Neural progenitor cell (in vitro differentiated cells): ENCODE results near the gene COPS7B. TPM values are rescaled to one million over a fixed set of nuclear protein-coding genes. Genes with fewer than 3 reads are reported as not detected.
"Not testable (repeated sequence)": the region's sequence is repeated elsewhere in the genome, so short reads cannot be mapped to it uniquely, and the experiment has no call there.

Experiments
- DNase-seq: peaks from one replicate; pipeline ENCODE4 v3.0.0-alpha.2; 2016; ENCODE audit warnings: low spot score
- H2AFZ ChIP-seq: fragments of 200-600 bp; sonication (generic); replicated peaks from 2 replicates; pipeline ENCODE4 v1.6.1; 2016; ENCODE audit warnings: antibody characterized with exemption
- H3F3A ChIP-seq: fragments of 200-600 bp; sonication (generic); 2 replicates; pipeline ENCODE4 v1.6.1; 2016; ENCODE audit warnings: antibody characterized with exemption, low read depth
- H3K27ac ChIP-seq: fragments of 200-600 bp; sonication (generic); 2 replicates; pipeline ENCODE4 v1.5.1; 2016; ENCODE audit warnings: mild to moderate bottlenecking
- H3K27me3 ChIP-seq: fragments of 200-600 bp; sonication (generic); 2 replicates; pipeline ENCODE4 v1.6.1; 2016; ENCODE audit warnings: mild to moderate bottlenecking, moderate library complexity
- H3K36me3 ChIP-seq: fragments of 200-600 bp; sonication (generic); 2 replicates; pipeline ENCODE4 v1.5.1; 2016
- H3K4me1 ChIP-seq: fragments of 200-600 bp; sonication (generic); 2 replicates; pipeline ENCODE4 v1.6.1; 2016; ENCODE audit warnings: mixed run types
- H3K4me2 ChIP-seq: fragments of 200-600 bp; sonication (generic); 2 replicates; pipeline ENCODE4 v1.6.1; 2016
- H3K4me3 ChIP-seq: fragments of 200-600 bp; sonication (generic); 2 replicates; pipeline ENCODE4 v1.5.1; 2016
- H3K79me2 ChIP-seq: fragments of 200-600 bp; sonication (generic); 2 replicates; pipeline ENCODE4 v1.6.1; 2016; ENCODE audit warnings: low read depth
- H3K9ac ChIP-seq: fragments of 200-600 bp; sonication (generic); 2 replicates; pipeline ENCODE4 v1.6.1; 2016
- H3K9me3 ChIP-seq: fragments of 200-600 bp; sonication (generic); 2 replicates; pipeline ENCODE4 v1.5.1; 2016; ENCODE audit warnings: low read depth
- H4K20me1 ChIP-seq: fragments of 200-600 bp; sonication (generic); 2 replicates; pipeline ENCODE4 v1.6.1; 2016; ENCODE audit warnings: low read depth
- H3K27ac Mint-ChIP-seq: 3 replicates; pipeline ENCODE4 v1.8.0; 2021; ENCODE audit warnings: mixed read lengths
- H3K27me3 Mint-ChIP-seq: 2 replicates; pipeline ENCODE4 v1.8.0; 2022; ENCODE audit warnings: low read depth, mild to moderate bottlenecking, inconsistent platforms, moderate library complexity, mixed read lengths; ENCODE audit not compliant: insufficient read depth
- H3K36me3 Mint-ChIP-seq: 3 replicates; pipeline ENCODE4 v1.8.0; 2021; ENCODE audit warnings: mixed read lengths
- H3K4me1 Mint-ChIP-seq: 3 replicates; pipeline ENCODE4 v1.8.0; 2021; ENCODE audit warnings: mixed read lengths
- H3K4me3 Mint-ChIP-seq: 3 replicates; pipeline ENCODE4 v1.8.0; 2021; ENCODE audit warnings: mild to moderate bottlenecking, moderate library complexity, mixed read lengths
- H3K9me3 Mint-ChIP-seq: 3 replicates; pipeline ENCODE4 v1.8.0; 2020; ENCODE audit warnings: mixed read lengths
- EZH2 ChIP-seq: fragments of 200-600 bp; sonication (generic); IDR thresholded peaks from 2 replicates; pipeline ENCODE4 v1.6.1; 2017; ENCODE audit warnings: antibody characterized with exemption, mild to moderate bottlenecking, moderate library complexity
- EZH2phosphoT487 ChIP-seq: fragments of 200-600 bp; sonication (generic); IDR thresholded peaks from 2 replicates; pipeline ENCODE4 v1.6.1; 2017; ENCODE audit warnings: antibody characterized with exemption
- total RNA-seq: library from RNA; depleted of rRNA; stranded (reverse); fragments of >200 nt; gene quantifications from 2 replicates; pipeline ENCODE4 v1.2.3, GENCODE V29; 2015; ENCODE audit warnings: low replicate concordance
- TF ChIP-seq, protein P1 (sequence below): fragments of 200-600 bp; sonication (generic); IDR thresholded peaks from 2 replicates; pipeline ENCODE4 v1.5.1; 2017; ENCODE audit warnings: antibody characterized with exemption, mild to moderate bottlenecking

COPS7B gene
- total RNA-seq, 1 donor from 2014 or later, result 63.3 TPM

DNA sequence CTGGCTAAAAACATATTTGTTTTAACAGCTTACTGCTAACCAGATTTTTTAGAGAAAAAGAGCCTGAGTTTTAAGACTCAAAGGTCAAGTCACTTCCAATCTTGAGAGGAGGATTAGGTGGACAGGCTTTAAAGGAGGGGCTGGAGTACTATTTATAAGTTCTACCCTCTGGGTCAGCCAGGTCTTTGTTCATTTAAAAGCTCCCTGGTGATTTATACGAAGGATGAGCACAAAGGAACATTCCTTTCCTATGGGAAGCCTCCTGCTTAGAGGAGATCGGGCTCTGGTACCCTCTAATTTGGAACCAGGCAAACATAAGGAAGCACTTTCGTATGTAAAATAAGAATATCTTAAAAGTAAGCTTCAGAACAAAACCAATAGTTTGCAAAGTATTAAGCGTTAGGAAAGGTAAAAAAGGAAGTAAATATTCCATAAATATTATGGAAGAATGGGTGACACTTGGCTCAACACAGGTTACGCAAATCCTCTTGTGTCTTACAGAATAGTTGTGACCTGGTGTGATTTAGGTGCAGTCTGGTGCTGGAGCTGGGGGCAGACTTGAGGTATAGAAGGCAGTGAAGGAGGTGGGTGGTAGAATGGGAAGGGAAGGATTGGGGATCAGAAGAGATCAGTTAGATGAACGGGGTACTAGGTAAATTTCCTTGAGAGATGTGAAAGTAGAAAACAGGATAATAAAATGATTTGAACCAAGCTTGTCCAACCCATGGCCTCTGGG is 40.8 kb upstream of the COPS7B start:
- peak overlapping the region; percentile 32 for H3K4me3 ChIP-seq
- H3K36me3 Mint-ChIP-seq, result peaks cover 5% of the 10 kb centered on the region
- H4K20me1 ChIP-seq, result peaks cover 3% of the 10 kb centered on the region
- H3K27ac ChIP-seq, result peak overlapping the region; percentile 80
- H3K9ac ChIP-seq, result no peak overlapping the region
- H2AFZ ChIP-seq, result no peak overlapping the region
- no peaks in the 10 kb centered on the region for H3K79me2 ChIP-seq
- no peak for TF ChIP-seq EZH2phosphoT487
- TF ChIP-seq, protein P1, sequence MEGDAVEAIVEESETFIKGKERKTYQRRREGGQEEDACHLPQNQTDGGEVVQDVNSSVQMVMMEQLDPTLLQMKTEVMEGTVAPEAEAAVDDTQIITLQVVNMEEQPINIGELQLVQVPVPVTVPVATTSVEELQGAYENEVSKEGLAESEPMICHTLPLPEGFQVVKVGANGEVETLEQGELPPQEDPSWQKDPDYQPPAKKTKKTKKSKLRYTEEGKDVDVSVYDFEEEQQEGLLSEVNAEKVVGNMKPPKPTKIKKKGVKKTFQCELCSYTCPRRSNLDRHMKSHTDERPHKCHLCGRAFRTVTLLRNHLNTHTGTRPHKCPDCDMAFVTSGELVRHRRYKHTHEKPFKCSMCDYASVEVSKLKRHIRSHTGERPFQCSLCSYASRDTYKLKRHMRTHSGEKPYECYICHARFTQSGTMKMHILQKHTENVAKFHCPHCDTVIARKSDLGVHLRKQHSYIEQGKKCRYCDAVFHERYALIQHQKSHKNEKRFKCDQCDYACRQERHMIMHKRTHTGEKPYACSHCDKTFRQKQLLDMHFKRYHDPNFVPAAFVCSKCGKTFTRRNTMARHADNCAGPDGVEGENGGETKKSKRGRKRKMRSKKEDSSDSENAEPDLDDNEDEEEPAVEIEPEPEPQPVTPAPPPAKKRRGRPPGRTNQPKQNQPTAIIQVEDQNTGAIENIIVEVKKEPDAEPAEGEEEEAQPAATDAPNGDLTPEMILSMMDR, result no peak
- no peak for TF ChIP-seq EZH2
- H3K27me3 ChIP-seq, result no peaks in the 10 kb centered on the region
- peak overlapping the region; percentile 77 for H3K4me2 ChIP-seq
- H3K27me3 Mint-ChIP-seq, result no peaks in the 10 kb centered on the region
- H3K4me1 Mint-ChIP-seq, result peaks cover 48% of the 10 kb centered on the region
- H3F3A ChIP-seq, result peaks cover 46% of the 10 kb centered on the region
- H3K4me1 ChIP-seq, result peaks cover 43% of the 10 kb centered on the region
- peak overlapping the region; percentile 21 for H3K27ac Mint-ChIP-seq
- H3K36me3 ChIP-seq, result no peaks in the 10 kb centered on the region
- peak; percentile 81 for DNase-seq
- H3K9me3 Mint-ChIP-seq, result peaks cover 4% of the 10 kb centered on the region
- peak overlapping the region; percentile 17 for H3K4me3 Mint-ChIP-seq
- H3K9me3 ChIP-seq, result no peaks in the 10 kb centered on the region

DNA sequence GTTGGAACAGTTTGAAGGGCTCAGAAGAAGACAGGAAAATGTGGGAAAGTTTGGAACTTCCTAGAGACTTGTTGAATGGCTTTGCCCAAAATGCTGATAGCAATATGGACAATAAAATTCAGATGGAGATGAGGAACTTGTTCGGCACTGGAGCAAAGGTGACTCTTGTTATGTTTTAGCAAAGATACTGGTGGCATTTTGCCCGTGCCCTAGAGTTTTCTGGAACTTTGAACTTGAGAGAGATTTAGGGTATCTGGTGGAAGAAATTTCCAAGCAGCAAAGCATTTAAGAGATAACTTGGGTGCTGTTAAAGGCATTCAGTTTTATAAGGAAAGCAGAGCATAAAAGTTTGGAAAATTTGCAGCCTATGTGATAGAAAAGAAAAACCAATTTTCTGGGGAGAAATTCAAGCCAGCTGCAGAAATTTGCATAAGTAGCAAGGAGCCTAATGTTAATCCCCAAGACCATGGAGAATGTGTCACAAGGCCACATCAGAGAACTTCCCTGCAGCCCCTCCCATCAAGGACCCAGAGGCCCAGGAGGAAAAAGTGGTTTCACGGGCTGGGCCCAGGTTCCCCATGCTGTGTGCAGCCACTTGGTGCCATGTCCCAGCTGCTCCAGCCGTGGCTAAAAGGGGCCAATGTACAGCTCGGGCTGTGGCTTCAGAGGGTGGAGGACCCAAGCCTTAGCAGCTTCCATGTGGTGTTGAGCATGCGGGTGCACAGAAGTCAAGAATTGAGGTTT is 37.9 kb upstream of the COPS7B start:
- H3K9ac ChIP-seq, H3K36me3 ChIP-seq, H3K4me2 ChIP-seq, DNase-seq, H3K27ac ChIP-seq, H3K36me3 Mint-ChIP-seq, H4K20me1 ChIP-seq, H3K4me3 ChIP-seq, H3K27me3 ChIP-seq, H2AFZ ChIP-seq, H3K9me3 ChIP-seq, H3K4me3 Mint-ChIP-seq, H3K79me2 ChIP-seq, H3K27me3 Mint-ChIP-seq, H3K27ac Mint-ChIP-seq, H3K9me3 Mint-ChIP-seq: not testable (repeated sequence)
- H3K4me1 Mint-ChIP-seq, result peaks cover 36% of the 10 kb centered on the region
- Histone ChIP-seq H3F3A (peaks cover 45% of the 10 kb centered on the region), H3K4me1 (peaks cover 34% of the 10 kb centered on the region)

DNA sequence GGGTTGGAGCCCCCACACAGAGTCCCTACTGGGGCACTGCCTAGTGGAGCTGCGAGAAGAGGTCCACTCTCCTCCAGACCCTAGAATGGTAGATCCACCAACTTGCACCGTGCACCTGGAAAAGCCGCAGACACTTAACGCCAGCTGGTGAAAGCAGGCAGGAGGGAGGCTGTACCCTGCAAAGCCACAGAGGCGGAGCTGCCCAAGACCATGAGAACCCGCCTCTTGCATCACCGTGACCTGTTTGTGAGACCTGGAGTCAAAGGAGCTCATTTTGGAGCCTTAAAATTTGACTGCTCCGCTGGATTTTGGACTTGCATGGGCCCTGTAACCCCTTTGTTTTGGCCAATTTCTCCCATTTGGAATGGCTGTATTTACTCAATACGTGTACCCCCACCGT is 37.2 kb upstream of the COPS7B start:
- not testable (repeated sequence) for H3K4me2 ChIP-seq, H2AFZ ChIP-seq, H3K27ac Mint-ChIP-seq, H3K9me3 Mint-ChIP-seq, H3K4me3 ChIP-seq, H3K27me3 Mint-ChIP-seq, H3K79me2 ChIP-seq, H3K9me3 ChIP-seq, H3K9ac ChIP-seq, H3K36me3 Mint-ChIP-seq, H4K20me1 ChIP-seq, H3K36me3 ChIP-seq, H3K4me3 Mint-ChIP-seq, H3K27ac ChIP-seq, DNase-seq, H3K27me3 ChIP-seq
- peaks cover 28% of the 10 kb centered on the region for H3K4me1 ChIP-seq
- peaks cover 38% of the 10 kb centered on the region for H3F3A ChIP-seq
- H3K4me1 Mint-ChIP-seq, result peaks cover 29% of the 10 kb centered on the region

DNA sequence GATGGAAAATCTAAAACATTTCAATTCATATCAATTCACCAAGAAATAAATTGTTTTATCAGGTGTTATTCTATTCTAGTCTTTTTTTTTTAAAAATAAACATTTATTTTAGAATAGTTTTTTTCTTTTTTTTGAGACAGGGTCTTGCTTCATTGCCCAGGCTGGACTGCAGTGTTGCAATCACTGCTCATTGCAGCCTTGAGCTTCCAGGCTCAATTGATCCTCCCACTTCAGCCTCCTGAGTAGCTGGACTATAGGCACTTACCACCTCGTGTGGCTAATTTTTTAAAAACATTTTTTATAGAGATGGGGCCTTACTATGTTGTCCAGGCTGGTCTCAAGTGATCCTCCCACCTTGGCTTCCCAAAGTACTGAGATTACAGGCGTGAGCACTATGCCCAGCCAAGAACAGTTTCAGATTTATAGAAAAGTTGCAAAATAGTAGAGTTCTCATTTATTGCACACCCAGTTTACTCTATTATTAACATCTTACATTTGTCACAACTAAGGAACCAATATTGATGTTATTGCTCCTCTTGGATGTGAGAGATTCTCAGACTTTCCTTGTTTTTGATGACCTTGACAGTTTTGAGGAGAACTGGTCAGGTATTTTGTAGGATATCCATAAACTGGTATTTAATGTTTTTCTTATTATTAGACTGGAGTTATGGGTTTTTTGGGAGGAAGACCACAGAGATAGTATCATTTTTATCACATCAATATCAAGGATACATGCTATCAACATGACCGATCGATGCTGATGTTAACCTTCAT is 35.0 kb upstream of the COPS7B start:
- Histone ChIP-seq H2AFZ (no peak overlapping the region), H3F3A (peaks cover 16% of the 10 kb centered on the region), H3K4me2 (no peak overlapping the region), H3K4me3 (no peak overlapping the region), H3K36me3 (no peaks in the 10 kb centered on the region), H3K79me2 (no peaks in the 10 kb centered on the region), H3K27ac (no peak overlapping the region), H3K27me3 (no peaks in the 10 kb centered on the region), H3K4me1 (peaks cover 5% of the 10 kb centered on the region), H4K20me1 (no peaks in the 10 kb centered on the region), H3K9ac (no peak overlapping the region), H3K9me3 (no peaks in the 10 kb centered on the region)
- peaks cover 22% of the 10 kb centered on the region for H3K4me1 Mint-ChIP-seq
- DNase-seq, result no peak
- peaks cover 5% of the 10 kb centered on the region for H3K36me3 Mint-ChIP-seq
- H3K27me3 Mint-ChIP-seq, result no peaks in the 10 kb centered on the region
- no peak overlapping the region for H3K4me3 Mint-ChIP-seq
- H3K9me3 Mint-ChIP-seq, result peaks cover 7% of the 10 kb centered on the region
- no peak overlapping the region for H3K27ac Mint-ChIP-seq
- no peak for TF ChIP-seq EZH2phosphoT487
- TF ChIP-seq, protein P1, result no peak
- no peak for TF ChIP-seq EZH2
